Measurements from ENCODE around the gene PLD6. TPM values are rescaled to one million over a fixed set of nuclear protein-coding genes. Genes with fewer than 3 reads are reported as not detected.

Gene PLD6
- polyA plus RNA-seq, 1 donor (not counting 4 experiments of a cell fraction or from before 2014, with no cell fraction given): 1.6 TPM

DNA sequence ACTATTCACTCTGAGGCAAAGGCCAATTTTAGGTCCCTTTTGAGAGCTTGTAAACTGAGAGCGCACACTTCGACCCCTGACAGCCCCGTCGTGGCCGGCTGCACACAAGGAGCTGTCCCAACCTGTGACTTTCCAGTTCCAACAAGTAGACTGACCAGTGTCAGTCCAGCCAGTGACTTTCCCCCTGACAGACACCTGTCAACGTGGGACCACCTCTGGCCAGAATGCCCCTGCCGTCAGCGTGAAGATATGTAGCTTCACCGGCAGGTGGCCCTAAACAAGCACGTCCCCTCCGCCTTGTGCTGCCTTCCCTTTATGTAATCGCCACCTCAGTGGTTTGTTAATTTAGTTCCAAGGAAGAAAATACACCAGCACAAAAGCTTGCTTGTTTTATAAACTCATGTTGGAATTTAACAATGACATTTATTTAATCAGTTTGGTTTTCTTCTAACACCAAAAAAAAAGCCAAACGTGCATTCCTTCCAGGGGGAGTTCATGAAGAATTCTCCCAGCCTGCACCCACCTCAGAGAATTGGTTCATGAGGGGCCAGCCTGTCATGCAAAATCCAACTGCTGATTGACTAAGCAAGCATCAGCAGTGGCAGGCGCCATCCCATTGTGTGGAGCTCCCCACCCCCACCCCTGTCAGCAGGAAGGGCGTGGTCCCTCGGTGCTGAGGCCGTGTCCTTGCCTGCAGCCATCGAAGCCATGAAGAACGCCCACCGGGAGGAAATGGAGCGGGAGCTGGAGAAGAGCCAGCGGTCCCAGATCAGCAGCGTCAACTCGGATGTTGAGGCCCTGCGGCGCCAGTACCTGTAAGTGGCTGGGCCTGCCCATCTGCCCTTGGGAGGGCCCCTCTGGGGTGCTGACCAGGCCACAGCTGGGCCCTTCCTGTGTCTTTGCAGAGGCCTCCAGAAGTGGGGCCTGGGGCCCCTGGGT lies 33.9 kb downstream of the PLD6 start:
- Histone ChIP-seq H3K36me3 (ENCODE audit: control insufficient read depth in 2 of 2, extremely low read depth in 1 of 2, insufficient read depth in 2 of 2, low read length in 2 of 2) (peaks cover 57 to 63% of the 10 kb centered on the region in 2 experiments), H2AFZ (ENCODE audit: control insufficient read depth, low read length) (no peak overlapping the region)

DNA sequence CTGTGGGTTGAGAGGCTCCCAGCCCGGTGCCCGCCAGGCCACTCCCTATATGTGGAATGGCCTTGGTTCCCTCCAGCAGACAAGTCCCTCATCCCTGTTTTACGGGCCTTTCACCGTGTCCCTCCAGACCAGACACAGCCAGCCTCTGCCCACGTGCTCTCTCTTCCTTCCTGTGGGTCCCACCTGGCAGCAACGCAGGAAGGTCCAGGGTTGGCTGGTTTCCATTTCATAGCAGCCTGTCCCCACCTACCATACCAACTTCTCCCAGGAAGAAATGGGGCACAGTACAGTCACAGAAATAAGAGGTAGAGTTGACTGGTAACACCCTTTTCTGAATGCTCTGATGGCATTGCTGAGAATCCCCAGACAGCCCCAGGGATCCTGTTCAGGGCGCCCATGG lies 34.9 kb downstream of the PLD6 start:
- H3K27ac ChIP-seq (ENCODE audit: control insufficient read depth, insufficient read depth, low read length): no peak overlapping the region
- dilution Hi-C loops (cut with MboI; ENCODE audit: extremely low pct_ligation_motif_present, low sequenced_read_pairs): no loop called here
- no peak for FAIRE-seq

More for the DNA sequence above, 33.9 kb downstream of the PLD6 start:
- DNase-seq (ENCODE audit: low read depth, low spot score) (no peak), FAIRE-seq (no peak)
- no peaks in the 10 kb centered on the region for H3K9me1 ChIP-seq (ENCODE audit: control insufficient read depth, extremely low read depth, insufficient read depth, low read length)
- H3K27me3 ChIP-seq (ENCODE audit: control insufficient read depth, extremely low read depth, insufficient read depth, low read length): no peaks in the 10 kb centered on the region
- no peaks in the 10 kb centered on the region for H3K79me2 ChIP-seq (ENCODE audit: control insufficient read depth, insufficient read depth, low read length)
- no peak overlapping the region for H3K9ac ChIP-seq (ENCODE audit: control insufficient read depth, extremely low read depth, insufficient read depth, low read length)
- H3K9me3 ChIP-seq (ENCODE audit: control insufficient read depth, low read depth, low read length): no peaks in the 10 kb centered on the region
- H3K4me1 ChIP-seq (ENCODE audit: control insufficient read depth, extremely low read depth, insufficient read depth, low read length): peaks cover 6% of the 10 kb centered on the region
- TF ChIP-seq, protein P1, sequence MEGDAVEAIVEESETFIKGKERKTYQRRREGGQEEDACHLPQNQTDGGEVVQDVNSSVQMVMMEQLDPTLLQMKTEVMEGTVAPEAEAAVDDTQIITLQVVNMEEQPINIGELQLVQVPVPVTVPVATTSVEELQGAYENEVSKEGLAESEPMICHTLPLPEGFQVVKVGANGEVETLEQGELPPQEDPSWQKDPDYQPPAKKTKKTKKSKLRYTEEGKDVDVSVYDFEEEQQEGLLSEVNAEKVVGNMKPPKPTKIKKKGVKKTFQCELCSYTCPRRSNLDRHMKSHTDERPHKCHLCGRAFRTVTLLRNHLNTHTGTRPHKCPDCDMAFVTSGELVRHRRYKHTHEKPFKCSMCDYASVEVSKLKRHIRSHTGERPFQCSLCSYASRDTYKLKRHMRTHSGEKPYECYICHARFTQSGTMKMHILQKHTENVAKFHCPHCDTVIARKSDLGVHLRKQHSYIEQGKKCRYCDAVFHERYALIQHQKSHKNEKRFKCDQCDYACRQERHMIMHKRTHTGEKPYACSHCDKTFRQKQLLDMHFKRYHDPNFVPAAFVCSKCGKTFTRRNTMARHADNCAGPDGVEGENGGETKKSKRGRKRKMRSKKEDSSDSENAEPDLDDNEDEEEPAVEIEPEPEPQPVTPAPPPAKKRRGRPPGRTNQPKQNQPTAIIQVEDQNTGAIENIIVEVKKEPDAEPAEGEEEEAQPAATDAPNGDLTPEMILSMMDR (optimal IDR thresholded peaks at IDR 0.05 in 1 of 3, IDR thresholded peaks at IDR 0.05 in 1 of 3, conservative IDR thresholded peaks at IDR 0.05 in 1 of 3; ENCODE audit: extremely low read depth in 1 of 3, insufficient read depth in 2 of 3, low read length in 3 of 3): no peak
- TF ChIP-seq EZH2 (IDR thresholded peaks at IDR 0.05; ENCODE audit: low read length): no peak
- no peaks in the 10 kb centered on the region for H4K20me1 ChIP-seq (ENCODE audit: control insufficient read depth, extremely low read depth, insufficient read depth, low read length)
- dilution Hi-C loops (cut with MboI; ENCODE audit: extremely low pct_ligation_motif_present, low sequenced_read_pairs): no loop called here
- H3K27ac ChIP-seq (ENCODE audit: control insufficient read depth, insufficient read depth, low read length): no peak overlapping the region
- no peak overlapping the region for H3K4me2 ChIP-seq (ENCODE audit: control insufficient read depth, extremely low read depth, insufficient read depth, low read depth, low read length)
- no peak overlapping the region for H3K4me3 ChIP-seq (ENCODE audit: control insufficient read depth in 2 of 3, extremely low read depth in 1 of 3, insufficient read depth in 2 of 3, low read depth in 1 of 3, low read length in 3 of 3)

More for the DNA sequence above, 34.9 kb downstream of the PLD6 start:
- no peak overlapping the region for H3K4me2 ChIP-seq (ENCODE audit: control insufficient read depth, extremely low read depth, insufficient read depth, low read depth, low read length)
- H3K4me3 ChIP-seq (ENCODE audit: control insufficient read depth in 2 of 3, extremely low read depth in 1 of 3, insufficient read depth in 2 of 3, low read depth in 1 of 3, low read length in 3 of 3): no peak overlapping the region
- H3K9ac ChIP-seq (ENCODE audit: control insufficient read depth, extremely low read depth, insufficient read depth, low read length): no peak overlapping the region
- H3K4me1 ChIP-seq (ENCODE audit: control insufficient read depth, extremely low read depth, insufficient read depth, low read length): peaks cover 6% of the 10 kb centered on the region
- H4K20me1 ChIP-seq (ENCODE audit: control insufficient read depth, extremely low read depth, insufficient read depth, low read length): no peaks in the 10 kb centered on the region
- no peak for DNase-seq (ENCODE audit: low read depth, low spot score)
- no peak overlapping the region for H2AFZ ChIP-seq (ENCODE audit: control insufficient read depth, low read length)
- no peaks in the 10 kb centered on the region for H3K9me3 ChIP-seq (ENCODE audit: control insufficient read depth, low read depth, low read length)
- H3K36me3 ChIP-seq (ENCODE audit: control insufficient read depth in 2 of 2, extremely low read depth in 1 of 2, insufficient read depth in 2 of 2, low read length in 2 of 2): peaks cover 48 to 60% of the 10 kb centered on the region in 2 experiments
- no peaks in the 10 kb centered on the region for H3K9me1 ChIP-seq (ENCODE audit: control insufficient read depth, extremely low read depth, insufficient read depth, low read length)
- H3K27me3 ChIP-seq (ENCODE audit: control insufficient read depth, extremely low read depth, insufficient read depth, low read length): no peaks in the 10 kb centered on the region
- TF ChIP-seq, protein P1 (optimal IDR thresholded peaks at IDR 0.05 in 1 of 3, IDR thresholded peaks at IDR 0.05 in 1 of 3, conservative IDR thresholded peaks at IDR 0.05 in 1 of 3; ENCODE audit: extremely low read depth in 1 of 3, insufficient read depth in 2 of 3, low read length in 3 of 3): no peak
- TF ChIP-seq EZH2 (IDR thresholded peaks at IDR 0.05; ENCODE audit: low read length): no peak
- H3K79me2 ChIP-seq (ENCODE audit: control insufficient read depth, insufficient read depth, low read length): no peaks in the 10 kb centered on the region
